DMS53 treated with DMSO at 0.1 percent for 48 hours (cell line): ENCODE measurements around the gene TNS4.

Experiments used
- DNase-seq: peaks from one replicate; lab custom pipeline; 2025; ENCODE audit not compliant: unreplicated experiment; lab: John Stamatoyannopoulos, UW

Gene TNS4

DNA sequence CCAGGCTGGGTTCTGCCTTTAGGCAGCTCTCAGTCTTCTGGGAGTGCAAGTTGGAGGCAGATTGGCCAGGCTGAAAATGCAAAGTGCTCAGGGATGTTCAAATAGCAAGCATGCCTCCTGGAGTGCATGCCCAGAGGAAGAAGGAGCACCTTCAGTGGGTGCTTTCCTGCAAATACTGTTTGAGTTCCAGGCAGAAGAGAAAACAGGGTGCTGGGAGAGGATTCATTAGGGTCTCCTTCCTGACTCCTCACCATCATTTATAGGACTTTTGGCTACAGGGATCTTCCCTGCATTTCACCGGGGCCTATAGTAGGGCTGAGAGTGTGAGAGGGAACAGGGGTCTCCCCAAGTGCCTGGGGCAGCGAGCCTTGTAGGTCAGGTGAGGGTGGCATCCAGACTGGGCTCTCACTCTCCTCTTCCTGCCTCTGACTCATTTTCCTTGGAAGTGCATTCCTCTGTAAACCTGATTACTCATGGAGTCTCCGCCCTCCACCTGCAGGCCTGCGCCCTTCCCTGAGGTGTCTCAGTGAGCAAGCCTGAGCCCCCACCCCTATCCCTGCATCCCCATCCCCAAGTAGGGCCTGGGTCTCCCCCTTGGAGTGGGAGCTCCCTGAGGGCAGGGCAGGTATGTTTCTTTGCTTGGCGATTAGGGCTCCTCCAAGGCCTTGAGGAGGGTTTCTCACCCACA lies 17.1 kb upstream of the TNS4 start:
- DNase-seq, result no peak

DNA sequence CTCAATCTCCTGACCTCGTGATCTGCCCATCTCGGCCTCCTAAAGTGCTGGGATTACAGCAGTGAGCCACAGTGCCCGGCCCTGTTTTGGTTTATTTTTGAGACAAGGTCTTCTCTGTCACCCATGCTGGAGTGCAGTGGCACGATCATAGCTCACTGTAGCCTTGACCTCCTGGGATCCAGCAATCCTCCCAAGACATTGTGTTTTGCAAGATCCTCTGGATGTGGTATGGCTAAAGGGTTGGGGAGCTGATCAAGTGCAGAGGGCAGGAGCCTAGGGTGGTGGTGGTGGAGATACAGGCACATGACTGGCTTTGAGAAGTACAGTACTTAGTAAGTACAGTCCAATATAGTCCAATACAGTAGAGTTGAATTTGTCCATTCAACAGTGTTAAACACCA lies 16.6 kb upstream of the TNS4 start:
- no peak for DNase-seq

DNA sequence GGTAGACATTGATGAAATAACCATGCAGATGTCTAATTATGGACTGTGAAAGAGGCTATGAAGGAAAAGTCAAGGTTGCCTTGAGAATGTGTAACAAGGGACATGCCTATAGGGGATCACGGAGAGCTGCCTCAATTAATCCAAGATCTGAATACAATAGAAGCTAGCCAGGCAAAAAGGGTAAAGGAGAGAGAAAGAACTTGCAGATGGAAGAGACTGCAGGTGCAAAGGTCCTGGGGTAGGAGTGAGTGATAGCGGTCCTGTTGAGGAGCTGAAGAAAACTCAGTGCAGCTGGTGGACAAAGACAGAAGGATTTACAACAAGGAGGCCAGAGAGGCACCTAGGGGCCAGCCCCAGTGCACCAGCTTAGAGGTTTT lies 15.9 kb upstream of the TNS4 start:
- DNase-seq, result no peak

DNA sequence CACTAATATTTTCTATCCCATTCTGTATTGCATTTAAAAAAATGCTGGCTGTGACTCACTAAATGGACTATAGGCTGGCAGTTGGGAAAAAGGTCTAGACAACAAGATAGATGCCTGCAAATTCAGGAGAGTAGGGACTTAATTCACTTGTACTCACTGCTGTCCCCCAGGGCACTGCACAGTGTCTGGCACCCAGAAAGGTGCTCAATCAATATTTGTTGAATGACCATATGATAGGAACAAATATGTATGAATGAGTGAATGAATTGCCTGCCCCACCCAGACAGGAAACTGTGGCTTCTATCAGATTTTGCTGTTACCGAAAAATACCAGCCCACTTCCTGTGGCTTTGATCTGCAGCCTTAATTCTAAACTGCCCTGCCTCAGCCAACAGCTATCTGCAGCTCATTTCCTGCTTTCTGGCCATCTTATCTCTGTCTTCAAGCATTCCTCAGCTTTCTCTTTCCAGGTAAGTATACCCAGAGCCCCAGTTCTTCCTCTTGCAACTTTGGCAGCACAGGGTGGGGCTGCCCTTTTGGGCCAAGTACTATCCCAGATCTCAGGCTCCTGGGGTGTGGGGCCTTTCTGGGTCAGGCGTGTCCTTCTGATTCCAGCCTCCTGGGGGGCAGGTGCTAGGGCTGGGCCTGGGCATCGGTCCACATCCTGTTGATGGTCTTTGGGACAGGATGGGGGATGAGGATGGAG lies 15.3 kb upstream of the TNS4 start:
- DNase-seq, result no peak

DNA sequence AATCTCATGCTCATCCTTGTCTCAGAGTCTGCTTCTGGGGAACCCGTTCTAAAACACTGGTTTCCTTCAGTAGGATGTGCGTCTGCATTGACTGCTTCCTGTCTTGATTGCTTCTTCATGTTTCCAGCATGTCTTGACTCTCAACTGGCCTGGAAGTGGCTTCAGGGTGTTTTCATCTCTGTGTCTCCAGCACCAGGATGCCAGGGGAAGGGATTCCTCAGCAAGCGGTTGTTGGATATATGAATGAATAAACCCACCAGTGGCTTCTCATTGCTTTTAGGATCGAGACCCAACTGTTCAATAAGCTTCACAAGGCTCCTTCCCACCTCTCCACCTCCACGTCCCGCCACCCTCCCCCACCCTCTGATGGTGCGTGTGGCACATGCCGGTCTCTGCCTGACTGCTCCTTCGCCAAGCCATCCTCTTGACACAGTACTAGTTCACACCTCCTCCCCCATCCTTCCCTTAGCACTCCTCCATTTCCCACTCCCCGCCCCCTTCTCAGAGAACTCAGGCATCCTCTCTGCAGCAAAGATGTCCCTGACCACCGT lies 14.1 kb upstream of the TNS4 start:
- no peak for DNase-seq

DNA sequence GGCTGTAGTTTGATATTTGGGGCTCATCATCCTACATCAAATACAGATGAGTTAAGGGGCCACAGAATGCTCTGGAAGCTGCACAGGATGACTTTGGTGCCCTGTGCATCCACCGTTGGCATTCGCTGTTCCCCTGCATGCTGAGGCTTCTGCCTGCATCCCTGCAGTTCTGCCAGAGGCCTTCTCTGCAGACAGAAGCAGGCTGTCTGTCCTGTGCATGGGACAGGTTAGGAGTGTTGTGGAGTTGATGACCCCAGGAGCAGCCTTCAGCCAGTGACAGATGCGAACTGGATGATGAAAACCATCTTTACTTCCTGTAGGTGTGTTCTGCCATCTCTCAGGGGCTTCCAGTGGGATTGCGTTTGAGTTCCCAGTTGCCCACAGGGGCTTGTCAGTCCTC lies 13.6 kb upstream of the TNS4 start:
- no peak for DNase-seq

DNA sequence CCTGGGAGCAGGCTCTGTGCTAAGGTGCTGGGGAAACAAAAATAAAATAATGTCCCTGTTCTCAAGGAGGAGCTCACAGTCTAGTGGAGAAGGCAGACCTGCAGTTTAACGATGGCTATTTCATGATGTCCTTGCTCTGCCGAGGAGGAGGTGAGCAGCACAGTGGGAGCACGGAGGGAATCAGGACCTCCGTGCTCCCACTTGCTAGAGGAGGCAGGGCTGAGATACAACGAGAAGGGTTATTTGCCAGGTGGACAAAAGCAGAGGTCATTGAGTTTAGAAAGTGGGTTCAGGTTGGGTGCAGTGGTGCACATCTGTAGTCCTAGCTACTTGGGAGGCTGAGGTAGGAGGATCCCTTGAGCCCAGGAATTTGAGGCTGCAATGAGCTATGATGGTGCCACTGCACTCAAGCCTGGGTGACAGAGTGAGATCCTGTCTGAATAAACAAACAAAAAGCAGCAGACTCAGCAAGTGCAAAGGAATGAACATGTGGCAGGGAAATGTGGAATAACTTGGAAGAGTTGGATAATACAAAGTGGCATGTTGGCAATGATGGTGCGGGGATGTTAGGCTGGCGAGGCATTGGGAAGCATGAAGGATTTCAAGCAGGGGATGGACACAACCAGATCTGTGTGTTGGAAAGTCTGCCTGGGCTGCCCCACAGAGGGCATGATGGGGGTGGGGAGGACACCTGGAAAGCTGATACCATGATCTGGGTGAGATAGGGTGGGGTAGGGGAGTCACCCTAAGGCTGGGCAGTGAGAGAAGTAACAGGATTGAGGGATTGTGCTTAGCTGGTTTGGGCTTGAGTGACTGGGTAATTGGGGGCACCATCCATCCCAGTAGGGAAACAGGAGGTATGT lies 12.8 kb upstream of the TNS4 start:
- no peak for DNase-seq

DNA sequence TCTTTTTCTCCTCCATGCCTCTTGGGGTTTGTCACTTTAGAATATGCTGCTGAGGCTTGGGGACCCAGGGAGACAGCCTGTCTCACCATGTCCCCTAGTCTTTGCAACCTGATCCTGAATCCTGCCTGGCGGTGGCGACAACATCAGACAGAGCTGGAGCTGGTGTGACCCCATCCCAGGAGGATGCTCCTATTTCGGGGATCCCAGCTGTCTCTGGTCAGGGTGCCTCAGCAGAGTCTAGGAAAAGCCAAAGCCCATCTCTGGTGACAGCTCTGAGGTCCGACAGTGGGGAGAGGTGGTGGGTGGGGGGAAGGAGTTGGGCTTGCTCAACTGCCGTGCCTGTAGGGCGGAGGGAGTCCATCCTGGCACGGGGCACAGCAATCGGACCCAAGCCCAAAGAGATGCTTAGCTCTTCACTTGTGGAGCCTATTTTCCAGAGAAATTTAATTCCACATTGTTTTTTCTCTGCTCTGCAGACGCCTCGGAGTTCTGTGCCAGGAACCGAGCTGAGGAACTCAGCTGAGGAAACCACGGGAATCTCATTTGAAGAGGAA lies 10.3 kb upstream of the TNS4 start:
- no peak for DNase-seq

DNA sequence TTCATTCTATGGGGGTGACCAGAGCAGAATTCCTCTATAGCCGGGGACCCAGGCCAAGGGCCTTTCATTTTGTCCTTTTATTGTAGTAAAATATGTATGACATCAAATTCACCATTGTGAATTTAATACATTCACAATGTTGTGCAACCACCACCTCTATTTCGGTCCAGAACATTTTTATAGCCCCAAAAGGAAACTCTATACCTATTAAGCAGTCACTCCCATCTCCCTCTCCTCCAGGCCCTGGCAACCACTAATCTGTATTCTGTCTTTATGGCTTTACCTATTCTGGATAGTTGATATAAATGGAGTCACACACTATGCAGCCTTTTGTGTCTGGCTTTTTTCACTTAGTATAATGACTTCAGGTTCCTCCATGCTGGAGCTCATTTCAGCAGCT lies 9.7 kb upstream of the TNS4 start:
- DNase-seq, result no peak

DNA sequence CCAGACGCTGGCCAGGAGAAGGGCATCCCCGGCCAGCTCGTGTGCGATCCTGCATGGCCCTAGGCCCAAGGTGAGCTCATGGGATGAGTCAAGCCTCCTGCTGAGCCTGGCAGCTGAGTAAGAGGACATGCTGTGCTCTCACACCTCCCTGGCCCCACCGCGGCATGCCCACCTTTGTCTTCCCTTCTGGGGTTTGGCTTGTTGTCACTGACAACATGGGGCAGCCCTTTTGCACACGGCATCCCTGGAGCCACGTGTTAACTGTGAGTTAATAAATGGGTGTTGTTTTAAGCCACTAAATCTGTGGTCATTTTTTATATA lies 8.9 kb upstream of the TNS4 start:
- no peak for DNase-seq

DNA sequence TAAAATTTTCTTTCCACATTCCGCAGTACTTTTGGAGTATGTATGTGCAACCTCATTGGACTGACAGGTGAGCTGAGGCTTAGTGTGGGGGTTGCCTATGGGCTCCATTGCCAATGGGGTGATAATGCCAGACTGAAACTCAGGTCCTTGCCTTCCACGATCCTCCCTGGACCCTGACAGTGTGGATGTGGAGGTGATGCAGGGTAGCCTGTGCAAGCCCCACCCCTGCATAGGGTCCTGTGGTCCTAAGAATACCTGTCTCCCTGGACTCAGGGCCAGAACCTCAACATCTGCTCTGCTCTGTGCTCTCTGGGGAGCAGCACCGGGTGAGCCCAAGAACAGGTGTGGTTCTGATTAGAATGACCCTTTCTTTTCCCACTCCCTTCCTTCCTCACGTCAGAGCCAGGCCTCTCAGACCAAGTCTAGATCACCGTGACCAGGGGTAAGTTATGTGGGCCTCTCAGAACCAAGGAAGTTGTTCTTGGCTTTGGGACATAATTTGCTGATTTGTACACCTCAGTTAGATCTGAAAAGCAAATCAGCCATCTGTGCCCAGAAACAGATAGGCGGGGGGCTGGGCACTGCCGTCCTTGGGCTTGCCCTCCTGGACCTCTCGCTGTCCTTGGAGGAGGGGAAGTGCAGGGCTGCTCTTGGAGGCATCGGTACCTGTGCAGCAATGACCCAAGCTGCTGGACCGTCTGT lies 8.4 kb upstream of the TNS4 start:
- DNase-seq, result no peak

DNA sequence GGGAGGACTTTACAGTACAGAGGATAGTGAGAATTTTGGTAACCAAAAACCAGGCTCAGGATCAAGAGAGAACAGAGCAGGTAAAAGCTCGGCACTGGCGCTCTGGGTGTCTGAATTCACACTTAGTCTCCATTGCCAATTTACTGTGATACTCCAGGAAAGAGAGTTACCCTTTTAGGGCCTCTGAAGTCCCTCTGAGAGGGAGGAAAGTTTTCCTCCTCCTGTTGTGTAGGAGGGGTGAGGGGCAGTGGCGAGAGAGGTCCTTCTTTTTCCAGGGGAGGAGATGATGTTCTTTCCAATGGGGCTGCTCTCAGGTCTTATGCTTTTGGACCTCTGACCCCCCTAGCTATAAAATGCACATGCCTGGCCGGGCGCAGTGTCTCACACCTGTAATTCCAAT lies 5.4 kb upstream of the TNS4 start:
- DNase-seq, result no peak

DNA sequence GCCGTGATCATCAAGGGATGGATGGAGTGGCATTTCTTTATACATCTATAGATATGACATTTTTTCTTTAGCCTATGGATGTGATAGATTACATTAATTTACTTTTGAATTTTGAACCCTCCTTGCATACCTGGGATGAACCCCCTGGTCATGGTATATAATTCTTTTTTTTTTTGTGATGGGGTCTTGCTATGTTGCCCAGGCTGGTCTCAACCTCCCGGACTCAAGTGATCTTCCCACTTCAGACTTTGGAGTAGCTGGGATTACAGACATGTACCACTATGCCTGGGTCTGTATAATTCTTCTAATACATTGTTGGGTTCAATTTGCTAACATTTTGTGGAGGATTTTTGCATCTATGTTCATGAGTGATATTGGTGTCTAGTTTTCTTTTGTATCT lies 1.7 kb upstream of the TNS4 start:
- no peak for DNase-seq

DNA sequence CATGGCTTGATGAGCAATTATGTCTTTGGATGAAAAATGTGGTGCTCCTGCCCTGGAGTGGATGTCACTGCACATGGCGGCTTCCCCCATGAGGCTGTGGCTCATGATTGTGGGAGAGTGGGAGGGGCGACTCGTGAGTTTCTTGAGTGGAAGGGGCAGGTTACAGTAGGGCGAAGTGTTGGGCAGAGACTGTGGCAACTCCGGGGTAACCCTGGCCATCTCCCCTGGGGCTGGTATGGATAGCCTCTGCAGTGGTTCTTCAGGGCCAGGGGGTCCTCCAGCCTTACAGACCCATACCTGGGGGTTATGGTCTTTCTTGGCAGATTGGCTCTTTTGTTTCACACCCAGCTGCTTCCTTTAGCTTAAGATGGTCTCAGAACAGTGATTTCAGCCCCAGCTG lies 1.3 kb upstream of the TNS4 start:
- no peak for DNase-seq

DNA sequence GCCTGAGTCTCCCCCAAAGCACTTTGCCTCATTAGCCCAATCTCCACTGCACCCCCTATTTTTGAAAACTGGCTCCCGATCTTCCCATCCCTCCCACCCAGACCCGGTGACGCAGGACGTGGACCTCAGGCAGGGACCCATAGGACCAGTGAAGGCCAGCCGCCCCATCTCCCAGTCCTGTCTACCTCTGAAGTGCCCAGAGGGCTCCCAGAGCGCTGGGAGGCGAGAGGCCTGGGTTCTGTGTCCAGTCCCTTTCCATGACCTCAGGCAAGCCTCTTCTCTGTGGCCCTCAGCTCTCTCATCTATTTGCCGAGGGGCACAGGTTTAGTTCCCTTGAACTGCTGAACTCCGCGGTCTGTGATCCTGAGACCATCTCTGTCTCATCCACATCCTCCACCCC lies 714 bp downstream of the TNS4 start:
- no peak for DNase-seq

DNA sequence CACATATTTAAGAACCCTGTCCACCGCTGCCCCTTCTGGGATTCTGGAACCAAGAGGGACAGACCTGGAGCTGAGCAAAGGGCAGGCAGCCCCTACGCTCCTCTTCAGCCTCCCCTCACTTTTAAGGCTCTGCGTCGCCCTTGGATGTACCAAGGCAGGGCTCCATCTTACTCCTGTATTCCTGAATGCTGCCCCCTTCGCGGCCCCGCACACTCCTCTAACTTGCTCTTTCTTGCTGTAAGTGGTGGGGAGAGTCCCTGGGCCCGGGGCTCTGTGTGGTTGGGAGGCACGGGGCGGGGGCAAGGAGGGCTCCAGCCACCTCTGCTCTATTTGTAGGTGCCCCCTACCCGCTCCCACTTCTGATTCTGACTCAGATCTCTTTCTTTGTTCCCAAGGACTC lies 1.2 kb downstream of the TNS4 start:
- no peak for DNase-seq

DNA sequence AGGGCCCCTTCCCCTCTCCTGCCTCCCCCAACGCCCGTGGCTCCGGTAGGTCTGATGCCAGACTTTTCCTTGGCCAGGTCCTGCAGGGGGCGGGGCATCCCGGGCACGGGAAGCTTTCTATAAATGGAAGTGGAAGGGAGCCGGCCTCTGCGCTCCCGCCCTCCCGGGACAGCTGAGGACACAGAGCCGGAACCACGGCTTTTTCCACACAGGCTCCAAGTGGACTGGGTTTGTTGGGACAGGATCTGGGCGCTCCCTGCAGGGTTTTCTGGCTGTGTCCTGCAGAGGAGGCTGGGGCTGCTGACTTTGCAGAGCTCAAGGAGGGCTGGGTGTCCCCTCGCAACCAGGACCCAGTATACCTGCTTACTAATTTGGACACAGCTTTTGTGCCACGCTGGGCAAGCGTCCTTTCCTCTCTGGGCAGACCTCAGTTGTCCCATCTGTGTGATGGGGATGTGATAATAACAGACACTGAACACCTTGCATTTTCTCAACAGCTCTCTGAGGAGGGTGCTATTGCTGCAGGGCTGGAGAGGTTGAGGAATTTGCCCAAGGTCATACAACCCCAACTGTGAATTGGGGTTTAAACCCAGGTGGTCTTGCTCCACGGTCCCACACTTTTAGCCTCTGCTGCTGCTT lies 1.8 kb downstream of the TNS4 start:
- DNase-seq, result peak; percentile 54

DNA sequence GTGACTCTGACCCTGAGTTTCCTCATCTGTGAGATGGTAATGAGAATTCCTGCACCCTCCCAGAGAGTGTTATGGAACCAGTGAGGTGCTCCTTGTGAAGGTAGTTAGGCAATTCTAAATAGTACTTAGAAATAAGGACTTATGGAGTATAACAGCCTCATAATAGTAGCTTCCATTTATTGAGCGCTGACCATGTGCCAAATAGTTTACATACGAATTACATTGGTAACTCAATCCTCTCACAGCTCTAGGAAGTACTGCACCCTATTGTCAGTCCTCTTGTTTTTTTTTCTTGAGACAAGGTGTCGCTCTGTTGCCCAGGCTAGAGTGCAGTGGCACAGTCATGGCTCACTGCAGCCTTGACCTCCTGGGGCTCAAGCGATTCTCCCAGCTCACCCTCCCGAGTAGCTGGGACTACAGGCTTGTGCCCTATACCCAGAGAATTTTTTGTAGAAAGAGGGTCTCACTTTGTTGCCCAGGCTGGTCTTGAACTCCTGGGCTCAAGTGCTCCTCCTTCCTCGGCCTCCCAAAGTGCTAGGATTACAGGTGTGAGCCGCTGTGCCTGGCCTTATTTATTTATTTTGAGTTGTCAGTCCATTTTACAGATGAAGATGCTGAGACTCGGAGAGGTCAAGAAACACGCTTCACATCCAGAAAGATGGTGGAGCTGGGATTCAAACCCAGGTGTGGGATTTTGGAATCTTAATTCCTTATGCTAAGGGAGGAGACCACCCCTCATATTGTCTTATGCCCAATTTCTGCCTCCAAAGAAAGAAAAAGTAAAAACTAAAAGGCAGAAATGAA lies 2.9 kb downstream of the TNS4 start:
- no peak for DNase-seq

DNA sequence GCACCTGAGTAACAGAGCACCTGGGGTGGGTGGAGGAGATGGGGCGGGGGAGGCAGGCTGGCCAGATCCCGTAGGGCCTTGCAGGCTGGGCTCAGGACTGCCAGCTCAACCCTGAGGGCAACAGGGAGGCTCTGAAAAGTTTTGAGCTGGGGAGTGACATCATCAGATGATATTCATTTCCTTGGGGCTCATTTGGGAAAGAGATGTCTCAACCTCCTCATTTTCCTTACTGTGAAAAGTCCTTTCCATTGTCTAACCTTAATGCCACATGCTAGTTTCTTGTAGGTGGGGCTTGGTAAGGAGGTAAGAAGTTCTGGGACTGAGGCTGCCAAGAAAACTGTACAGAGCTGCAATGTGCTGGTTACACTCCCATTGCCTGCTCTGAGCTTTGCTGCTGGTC lies 3.7 kb downstream of the TNS4 start:
- DNase-seq, result no peak
